ENCODE results near the gene ACACB.
A peak's percentile ranks its signal among the peaks of the same experiment; 100 is the strongest.

The ACACB gene

GRCh38 chr12:109115758-109116610 is at the start of gene ACACB:
Gene ACACB (plus strand): TSS chr12:109116587. CDS start chr12:109139406, 22,819 bp downstream.
- peak; percentile 86 for DNase-seq (ENCODE audit: low spot score)

- no peak for DNase-seq (ENCODE audit: low spot score)
Observed at GRCh38 chr12:109069307-109070271, 46.8 kb upstream of the ACACB start.

- DNase-seq (ENCODE audit: low spot score): no peak
Observed at GRCh38 chr12:109074866-109075265, 41.5 kb upstream of the ACACB start.

- DNase-seq (ENCODE audit: low spot score): no peak
Observed at GRCh38 chr12:109082751-109083150, 33.6 kb upstream of the ACACB start.

GRCh38 chr12:109084425-109084824 is 32.0 kb upstream of the ACACB start:
- no peak for DNase-seq (ENCODE audit: low spot score)

GRCh38 chr12:109085590-109085989 is 30.8 kb upstream of the ACACB start:
- DNase-seq (ENCODE audit: low spot score): no peak

- DNase-seq (ENCODE audit: low spot score): no peak
Observed at GRCh38 chr12:109087250-109087649, 29.1 kb upstream of the ACACB start.

- no peak for DNase-seq (ENCODE audit: low spot score)
Observed at GRCh38 chr12:109088818-109089217, 27.6 kb upstream of the ACACB start.

GRCh38 chr12:109089683-109090082 is 26.7 kb upstream of the ACACB start:
- DNase-seq (ENCODE audit: low spot score): no peak

GRCh38 chr12:109092497-109093021 is 23.8 kb upstream of the ACACB start:
- no peak for DNase-seq (ENCODE audit: low spot score)

- peak; percentile 87 for DNase-seq (ENCODE audit: low spot score)
Observed at GRCh38 chr12:109093022-109093918, 23.1 kb upstream of the ACACB start, which contains the start of gene ALKBH2. Gene ALKBH2 (minus strand): TSS chr12:109093472. CDS start chr12:109092786, 686 bp downstream.

GRCh38 chr12:109097140-109097434 is 19.3 kb upstream of the ACACB start:
- no peak for DNase-seq (ENCODE audit: low spot score)

GRCh38 chr12:109097435-109098182 is 18.8 kb upstream of the ACACB start, which contains the start of gene UNG:
Gene UNG (plus strand): TSS chr12:109097597. CDS start chr12:109097680, 83 bp downstream.
- peak; percentile 94 for DNase-seq (ENCODE audit: low spot score)

GRCh38 chr12:109098183-109098604 is 18.2 kb upstream of the ACACB start:
- peak; percentile 31 for DNase-seq (ENCODE audit: low spot score)

GRCh38 chr12:109098651-109099050 is 17.7 kb upstream of the ACACB start:
- no peak for DNase-seq (ENCODE audit: low spot score)

GRCh38 chr12:109099431-109100020 is 16.9 kb upstream of the ACACB start:
- no peak for DNase-seq (ENCODE audit: low spot score)

- DNase-seq (ENCODE audit: low spot score): no peak
Observed at GRCh38 chr12:109100741-109101140, 15.6 kb upstream of the ACACB start.

GRCh38 chr12:109102491-109102890 is 13.9 kb upstream of the ACACB start:
- DNase-seq (ENCODE audit: low spot score): no peak

- no peak for DNase-seq (ENCODE audit: low spot score)
Observed at GRCh38 chr12:109105176-109105575, 11.2 kb upstream of the ACACB start.

GRCh38 chr12:109109746-109110350 is 6.5 kb upstream of the ACACB start:
- peak; percentile 41 for DNase-seq (ENCODE audit: low spot score)
